Measurements from ENCODE around the gene ZBED2. TPM values are rescaled to one million over a fixed set of nuclear protein-coding genes. Genes with fewer than 3 reads are reported as not detected.

The ZBED2 gene
- total RNA-seq, 1 donor from 2014 or later = not detected

DNA sequence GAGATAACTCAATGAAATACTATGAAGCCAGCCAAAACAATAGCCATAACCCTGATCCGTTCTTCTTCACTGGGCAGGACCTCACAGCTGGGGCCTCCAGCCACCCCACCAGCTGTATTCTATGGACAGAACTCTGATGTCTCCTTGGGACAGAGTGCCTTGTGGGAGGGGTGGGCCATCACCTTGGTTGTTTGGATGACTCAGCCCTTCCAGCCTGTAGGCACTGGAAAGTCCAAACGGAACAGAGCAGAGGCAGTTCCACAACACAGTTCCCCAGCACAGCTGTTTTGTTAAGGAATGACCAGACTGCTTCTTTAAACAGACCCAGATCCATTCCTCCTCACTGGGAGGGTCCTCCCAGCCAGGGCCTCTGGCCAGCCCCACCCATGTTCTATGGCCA is 31.9 kb upstream of the ZBED2 start:
- H3K27ac Mint-ChIP-seq = no peak overlapping the region
- H3K36me3 Mint-ChIP-seq (ENCODE audit: insufficient read depth) = peaks cover 4% of the 10 kb centered on the region
- H3K27me3 Mint-ChIP-seq = no peaks in the 10 kb centered on the region
- TF ChIP-seq, protein P1, sequence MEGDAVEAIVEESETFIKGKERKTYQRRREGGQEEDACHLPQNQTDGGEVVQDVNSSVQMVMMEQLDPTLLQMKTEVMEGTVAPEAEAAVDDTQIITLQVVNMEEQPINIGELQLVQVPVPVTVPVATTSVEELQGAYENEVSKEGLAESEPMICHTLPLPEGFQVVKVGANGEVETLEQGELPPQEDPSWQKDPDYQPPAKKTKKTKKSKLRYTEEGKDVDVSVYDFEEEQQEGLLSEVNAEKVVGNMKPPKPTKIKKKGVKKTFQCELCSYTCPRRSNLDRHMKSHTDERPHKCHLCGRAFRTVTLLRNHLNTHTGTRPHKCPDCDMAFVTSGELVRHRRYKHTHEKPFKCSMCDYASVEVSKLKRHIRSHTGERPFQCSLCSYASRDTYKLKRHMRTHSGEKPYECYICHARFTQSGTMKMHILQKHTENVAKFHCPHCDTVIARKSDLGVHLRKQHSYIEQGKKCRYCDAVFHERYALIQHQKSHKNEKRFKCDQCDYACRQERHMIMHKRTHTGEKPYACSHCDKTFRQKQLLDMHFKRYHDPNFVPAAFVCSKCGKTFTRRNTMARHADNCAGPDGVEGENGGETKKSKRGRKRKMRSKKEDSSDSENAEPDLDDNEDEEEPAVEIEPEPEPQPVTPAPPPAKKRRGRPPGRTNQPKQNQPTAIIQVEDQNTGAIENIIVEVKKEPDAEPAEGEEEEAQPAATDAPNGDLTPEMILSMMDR (IDR thresholded peaks at IDR 0.05; ENCODE audit: unreplicated experiment) = no peak
- H3K4me3 Mint-ChIP-seq (ENCODE audit: low read depth) = no peak overlapping the region
- H3K9me3 Mint-ChIP-seq (ENCODE audit: low read depth) = peaks cover 28% of the 10 kb centered on the region
- DNase-seq (ENCODE audit: low spot score, unreplicated experiment) = no peak
- H3K4me1 Mint-ChIP-seq (ENCODE audit: low read depth) = no peaks in the 10 kb centered on the region

DNA sequence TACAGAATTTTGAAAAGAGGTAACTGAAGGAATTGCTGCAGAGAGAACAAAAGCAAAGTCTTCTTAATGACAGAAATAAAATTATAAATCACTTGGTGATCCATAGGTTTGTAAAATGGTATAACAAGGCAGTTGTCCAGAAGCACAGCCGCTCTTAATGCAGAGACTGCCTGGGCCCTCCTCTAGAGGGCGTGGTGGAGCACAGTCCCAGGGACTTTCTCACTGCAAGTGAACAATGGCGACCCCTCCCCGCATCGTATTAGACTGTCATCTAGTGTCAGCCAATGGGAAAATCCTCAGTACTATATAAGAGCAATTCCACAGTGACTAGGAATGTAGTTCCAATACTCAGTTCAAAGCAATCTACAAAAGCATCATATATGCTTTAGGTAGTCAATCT is 26.4 kb upstream of the ZBED2 start:
- no peak overlapping the region for H3K27ac Mint-ChIP-seq
- no peak for DNase-seq (ENCODE audit: low spot score, unreplicated experiment)
- H3K4me1 Mint-ChIP-seq (ENCODE audit: low read depth) = no peaks in the 10 kb centered on the region

DNA sequence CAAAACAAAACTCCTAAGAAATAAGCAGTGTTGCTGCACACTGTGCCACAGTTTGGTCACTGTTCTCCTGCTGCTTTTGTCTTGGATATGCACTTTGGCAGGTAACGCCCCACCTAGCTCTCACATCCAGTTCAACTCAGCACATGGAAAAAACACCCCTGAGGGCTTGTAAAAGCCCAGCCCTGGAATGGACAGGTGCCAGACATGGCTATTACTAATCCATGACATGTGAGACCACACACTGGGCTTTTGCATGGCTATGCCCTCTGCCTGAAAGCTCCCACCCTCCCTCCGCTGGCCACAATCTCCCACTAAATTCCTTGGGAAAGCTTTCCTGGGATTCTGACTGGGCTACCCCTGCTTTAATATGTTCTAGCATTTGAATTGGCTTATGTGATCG is 24.7 kb upstream of the ZBED2 start:
- Mint-ChIP-seq H3K4me1 (ENCODE audit: low read depth) (no peaks in the 10 kb centered on the region), H3K27me3 (no peaks in the 10 kb centered on the region), H3K27ac (no peak overlapping the region), H3K4me3 (ENCODE audit: low read depth) (no peak overlapping the region), H3K36me3 (ENCODE audit: insufficient read depth) (no peaks in the 10 kb centered on the region), H3K9me3 (ENCODE audit: low read depth) (no peaks in the 10 kb centered on the region)
- DNase-seq (ENCODE audit: low spot score, unreplicated experiment) = no peak
- TF ChIP-seq, protein P1 (IDR thresholded peaks at IDR 0.05; ENCODE audit: unreplicated experiment) = no peak

More for the DNA sequence above, 26.4 kb upstream of the ZBED2 start:
- TF ChIP-seq, protein P1 (IDR thresholded peaks at IDR 0.05; ENCODE audit: unreplicated experiment) = peak; percentile 44
- no peaks in the 10 kb centered on the region for H3K9me3 Mint-ChIP-seq (ENCODE audit: low read depth)
- no peak overlapping the region for H3K4me3 Mint-ChIP-seq (ENCODE audit: low read depth)
- no peaks in the 10 kb centered on the region for H3K36me3 Mint-ChIP-seq (ENCODE audit: insufficient read depth)
- no peaks in the 10 kb centered on the region for H3K27me3 Mint-ChIP-seq

DNA sequence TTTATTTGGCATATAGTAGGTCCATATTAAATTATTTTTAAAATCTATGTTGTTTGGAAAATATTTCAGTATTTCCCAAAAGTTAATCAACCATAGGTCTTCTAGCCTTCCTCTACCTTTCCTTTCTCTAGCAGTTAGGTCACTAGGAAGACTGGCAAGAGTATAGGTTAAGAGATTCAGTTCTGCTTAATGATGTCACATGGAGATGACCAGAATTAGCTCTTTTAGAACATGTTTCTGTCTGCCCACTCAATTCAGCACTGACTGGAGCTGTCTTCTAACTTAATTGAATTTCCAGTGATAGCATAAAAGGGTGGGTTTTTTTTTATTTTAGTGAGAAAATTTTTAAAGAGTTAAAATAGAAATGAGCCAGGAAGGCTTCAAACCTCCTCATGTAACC is 23.8 kb upstream of the ZBED2 start:
- no peak overlapping the region for H3K27ac Mint-ChIP-seq
- TF ChIP-seq, protein P1 (IDR thresholded peaks at IDR 0.05; ENCODE audit: unreplicated experiment) = no peak
- no peak overlapping the region for H3K4me3 Mint-ChIP-seq (ENCODE audit: low read depth)
- DNase-seq (ENCODE audit: low spot score, unreplicated experiment) = no peak
- H3K36me3 Mint-ChIP-seq (ENCODE audit: insufficient read depth) = no peaks in the 10 kb centered on the region
- no peaks in the 10 kb centered on the region for H3K4me1 Mint-ChIP-seq (ENCODE audit: low read depth)
- H3K9me3 Mint-ChIP-seq (ENCODE audit: low read depth) = no peaks in the 10 kb centered on the region
- peaks cover 4% of the 10 kb centered on the region for H3K27me3 Mint-ChIP-seq

DNA sequence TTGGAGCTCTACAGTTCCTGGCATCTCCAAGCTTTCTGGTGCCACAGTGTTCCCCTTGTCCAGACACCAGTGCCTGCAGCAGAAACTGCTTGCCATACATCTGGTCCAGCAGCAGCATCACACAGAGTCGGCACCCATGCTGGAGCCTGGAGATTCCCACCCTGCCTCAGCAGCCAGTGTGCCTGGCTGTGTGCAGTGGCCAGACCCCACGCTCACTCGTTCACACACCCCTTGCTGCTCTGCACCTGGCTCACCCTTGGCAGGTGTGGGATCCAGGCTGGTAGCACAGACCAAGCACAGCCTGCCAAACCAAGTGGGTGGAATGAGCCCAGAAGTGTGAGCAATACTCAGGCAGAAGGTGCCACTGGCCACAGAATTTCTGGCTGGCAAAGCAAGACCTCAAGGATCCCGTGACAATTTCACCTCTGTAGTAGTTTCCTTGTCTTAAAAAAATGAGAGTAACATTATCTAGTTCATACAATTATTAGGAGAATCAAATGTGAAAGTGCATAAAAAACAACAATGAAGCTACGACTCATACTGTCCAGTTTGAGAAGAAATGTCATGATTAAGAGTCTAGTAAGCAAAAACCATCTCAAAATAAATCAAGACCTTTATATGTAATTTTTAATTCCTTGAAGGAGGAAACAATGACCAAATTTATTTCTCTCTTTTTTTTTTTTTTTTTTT is 22.9 kb upstream of the ZBED2 start:
- no peaks in the 10 kb centered on the region for H3K36me3 Mint-ChIP-seq (ENCODE audit: insufficient read depth)
- TF ChIP-seq, protein P1 (IDR thresholded peaks at IDR 0.05; ENCODE audit: unreplicated experiment) = no peak
- no peak overlapping the region for H3K27ac Mint-ChIP-seq
- DNase-seq (ENCODE audit: low spot score, unreplicated experiment) = no peak
- no peaks in the 10 kb centered on the region for H3K4me1 Mint-ChIP-seq (ENCODE audit: low read depth)
- H3K4me3 Mint-ChIP-seq (ENCODE audit: low read depth) = no peak overlapping the region
- H3K9me3 Mint-ChIP-seq (ENCODE audit: low read depth) = no peaks in the 10 kb centered on the region
- H3K27me3 Mint-ChIP-seq = peaks cover 7% of the 10 kb centered on the region

Data from progenitor cell of endocrine pancreas (in vitro differentiated cells).